Activated CD4-positive, alpha-beta T cell treated with anti-CD3 and anti-CD28 coated beads, Interleukin-2, amount 10 ng/mL, durations not matched to agents 24 days and 14 days (primary cell): ENCODE data around the gene PSRC1. TPM values are rescaled to one million over a fixed set of nuclear protein-coding genes. Genes with fewer than 3 reads are reported as not detected.
"Not testable (repeated sequence)": the region's sequence is repeated elsewhere in the genome, so short reads cannot be mapped to it uniquely, and the experiment has no call there.

Source experiments
- DNase-seq: peaks from one replicate; pipeline ENCODE4 v3.0.0; 2022
- H3K27ac Mint-ChIP-seq: one replicate; pipeline ENCODE4 v1.8.0; 2022; ENCODE audit warnings: mild to moderate bottlenecking, mixed read lengths
- H3K27me3 Mint-ChIP-seq: one replicate; pipeline ENCODE4 v1.8.0; 2022; ENCODE audit warnings: mixed read lengths
- H3K36me3 Mint-ChIP-seq: one replicate; pipeline ENCODE4 v1.8.0; 2022; ENCODE audit warnings: low read depth, mild to moderate bottlenecking, mixed read lengths
- H3K4me1 Mint-ChIP-seq: one replicate; pipeline ENCODE4 v1.8.0; 2021; ENCODE audit warnings: mixed read lengths
- H3K4me3 Mint-ChIP-seq: one replicate; pipeline ENCODE4 v1.8.0; 2022; ENCODE audit warnings: mild to moderate bottlenecking, moderate library complexity, mixed read lengths
- H3K9me3 Mint-ChIP-seq: one replicate; pipeline ENCODE4 v1.8.0; 2021; ENCODE audit warnings: mixed read lengths
- intact Hi-C: fragments of 100-400 bp; cut with micrococcal nuclease; formaldehyde crosslinking; loops from one replicate; pipeline ENCODE4 v1.15.1; 2023
- total RNA-seq: library from RNA; stranded (reverse); gene quantifications from 2 replicates; pipeline ENCODE4 v1.2.3, GENCODE V29; 2022

The PSRC1 gene
- 4.5 and 5.0 TPM in 2 replicates for total RNA-seq

DNA sequence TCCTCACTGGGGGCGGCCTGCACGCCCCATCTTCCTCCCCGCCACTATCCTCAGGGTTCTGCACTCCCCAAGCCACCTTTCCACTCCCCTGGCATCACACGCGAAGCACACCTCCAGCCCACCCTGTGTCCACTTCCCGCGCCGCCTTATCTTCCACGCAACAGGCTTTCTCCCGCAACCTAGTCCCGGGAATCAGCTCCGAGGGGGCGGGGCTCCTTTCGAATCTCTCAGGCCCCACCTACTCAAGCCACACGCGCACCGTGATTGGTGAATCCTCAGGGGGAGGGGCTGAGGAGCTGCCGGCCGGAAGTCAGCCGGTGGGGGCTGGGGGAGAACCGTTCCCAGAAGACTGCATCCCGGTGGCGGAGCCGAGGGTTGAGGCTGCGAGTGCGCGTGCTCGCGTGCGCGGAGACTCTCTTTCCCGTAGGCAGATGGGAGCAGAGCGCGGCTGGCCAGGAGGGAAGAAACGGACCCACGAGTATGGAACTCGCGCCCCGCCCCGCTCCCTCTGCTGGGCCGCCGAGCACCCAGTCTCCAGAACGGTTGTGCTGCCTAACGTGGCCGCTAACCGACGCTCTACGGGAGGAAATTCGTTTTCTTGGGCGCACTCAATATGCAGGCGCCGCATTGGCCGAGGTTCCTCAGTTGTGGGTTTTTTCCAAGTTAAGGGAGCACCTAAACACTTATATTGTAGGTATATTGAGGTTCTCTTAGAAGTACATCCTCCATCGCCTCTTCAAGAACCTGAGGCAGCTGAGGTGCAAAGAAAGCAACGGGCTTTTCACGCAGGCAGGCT is at the start of gene PSRC1:
Gene PSRC1, minus strand, starts transcription at position 194 of the 796 bp plus-strand sequence.
- Mint-ChIP-seq H3K36me3 (peaks cover 7% of the 10 kb centered on the region), H3K9me3 (no peaks in the 10 kb centered on the region), H3K4me1 (peaks cover 19% of the 10 kb centered on the region), H3K27me3 (peaks cover 2% of the 10 kb centered on the region), H3K27ac (peak within 1 kb of the TSS; percentile 95), H3K4me3 (peak within 1 kb of the TSS; percentile 95)
- peak; percentile 98 for DNase-seq
- intact Hi-C loops = loop anchor here (1.0 to 5.0 kb wide), 5 partner anchors 116 to 339 kb away; partner anchors contain the start of genes ATXN7L2 and PSMA5

DNA sequence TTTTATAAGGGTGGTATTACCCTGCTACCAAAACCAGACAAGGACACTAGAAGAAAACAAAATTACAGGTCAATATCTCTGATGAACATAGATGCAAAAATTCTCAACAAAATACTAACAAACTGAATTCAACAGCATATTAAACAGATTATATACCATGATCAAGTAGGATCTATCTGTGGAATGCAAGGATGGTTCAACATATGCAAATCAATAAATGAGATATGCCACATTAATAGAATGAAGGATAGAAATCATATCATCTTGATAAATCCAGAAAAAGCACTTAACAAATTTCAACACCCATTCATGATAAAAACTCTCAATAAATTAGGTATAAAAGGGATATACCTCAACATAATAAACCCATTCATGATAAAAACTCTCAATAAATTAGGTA is 48.2 kb upstream of the PSRC1 start:
- peaks cover 7% of the 10 kb centered on the region for H3K27me3 Mint-ChIP-seq
- no peak for DNase-seq
- H3K4me3 Mint-ChIP-seq = no peak overlapping the region
- H3K9me3 Mint-ChIP-seq = peaks cover 15% of the 10 kb centered on the region
- no peaks in the 10 kb centered on the region for H3K4me1 Mint-ChIP-seq
- intact Hi-C loops = no loop called here
- H3K27ac Mint-ChIP-seq = no peak overlapping the region
- H3K36me3 Mint-ChIP-seq = peaks cover 7% of the 10 kb centered on the region

DNA sequence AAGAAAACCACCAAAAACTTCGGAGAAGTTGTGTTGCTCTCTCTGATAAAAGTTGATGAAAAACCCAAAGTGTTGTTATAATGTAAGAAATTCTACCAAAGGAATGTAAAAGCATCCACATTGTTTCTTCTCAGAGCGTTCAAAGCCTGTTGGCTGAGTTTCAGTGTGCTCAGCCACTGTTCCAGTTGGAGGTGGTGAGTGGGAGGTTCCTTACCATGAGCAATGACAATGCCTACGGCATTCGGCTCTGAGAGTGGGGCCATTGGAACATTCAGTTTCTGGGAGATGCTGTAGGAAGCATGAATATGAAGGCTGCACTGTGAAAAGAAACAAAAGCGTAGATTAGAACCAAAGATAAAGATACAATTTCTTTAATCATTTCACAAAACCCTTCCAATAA is 44.3 kb upstream of the PSRC1 start:
- H3K36me3 Mint-ChIP-seq = peaks cover 5% of the 10 kb centered on the region
- H3K4me3 Mint-ChIP-seq = no peak overlapping the region
- H3K4me1 Mint-ChIP-seq = no peaks in the 10 kb centered on the region
- peaks cover 15% of the 10 kb centered on the region for H3K9me3 Mint-ChIP-seq
- intact Hi-C loops = no loop called here
- H3K27ac Mint-ChIP-seq = no peak overlapping the region
- peaks cover 9% of the 10 kb centered on the region for H3K27me3 Mint-ChIP-seq
- no peak for DNase-seq

DNA sequence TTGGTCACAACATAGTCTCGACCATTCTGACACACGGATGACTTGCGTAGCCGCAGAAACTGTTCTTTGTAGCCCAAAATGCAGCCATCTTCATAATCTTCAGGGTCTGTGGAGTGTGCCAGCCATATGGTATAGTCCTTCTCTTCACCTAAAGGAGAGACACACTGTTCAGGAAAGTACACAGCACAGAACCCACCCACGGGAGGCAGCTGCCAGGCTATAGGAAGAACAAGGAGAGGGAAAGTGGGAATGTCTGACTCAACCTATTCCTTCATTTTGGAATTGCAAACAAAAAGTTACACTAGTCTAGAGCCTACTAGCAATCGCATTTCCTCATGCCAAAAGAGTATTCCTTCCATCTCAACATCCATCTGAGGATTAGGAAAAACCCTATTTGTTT is 40.0 kb upstream of the PSRC1 start:
- DNase-seq = no peak
- no peaks in the 10 kb centered on the region for H3K9me3 Mint-ChIP-seq
- H3K27ac Mint-ChIP-seq = no peak overlapping the region
- H3K4me1 Mint-ChIP-seq = no peaks in the 10 kb centered on the region
- H3K27me3 Mint-ChIP-seq = peaks cover 4% of the 10 kb centered on the region
- intact Hi-C loops = no loop called here
- no peak overlapping the region for H3K4me3 Mint-ChIP-seq
- H3K36me3 Mint-ChIP-seq = no peaks in the 10 kb centered on the region

- no peaks in the 10 kb centered on the region for H3K4me1 Mint-ChIP-seq
- no peak overlapping the region for H3K4me3 Mint-ChIP-seq
- intact Hi-C loops = no loop called here
- no peaks in the 10 kb centered on the region for H3K36me3 Mint-ChIP-seq
- no peak overlapping the region for H3K27ac Mint-ChIP-seq
- DNase-seq = no peak
- H3K9me3 Mint-ChIP-seq = no peaks in the 10 kb centered on the region
- no peaks in the 10 kb centered on the region for H3K27me3 Mint-ChIP-seq
Observed at GRCh38 chr1:109319114-109319513, 36.2 kb upstream of the PSRC1 start.

DNA sequence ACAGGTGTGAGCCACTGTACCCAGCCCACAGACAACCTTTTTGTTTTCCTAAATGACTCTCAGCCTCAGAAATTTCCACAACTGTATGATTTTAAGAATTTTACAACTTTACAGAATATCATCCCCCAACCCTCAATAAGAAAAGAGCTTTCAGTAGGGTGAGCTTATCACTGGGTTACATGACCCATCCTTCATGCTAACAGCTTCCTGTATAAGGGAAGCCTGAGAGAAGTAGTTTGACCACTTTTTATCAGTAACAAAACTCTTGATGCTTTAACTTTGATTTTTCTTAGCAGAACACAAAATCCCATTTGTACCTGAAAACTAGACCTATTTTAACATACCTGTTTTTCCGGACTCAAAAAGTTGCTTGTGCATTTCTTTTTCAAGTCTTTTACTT is 33.6 kb upstream of the PSRC1 start:
- intact Hi-C loops = no loop called here
- Mint-ChIP-seq H3K36me3 (no peaks in the 10 kb centered on the region), H3K9me3 (no peaks in the 10 kb centered on the region), H3K27me3 (peaks cover 7% of the 10 kb centered on the region), H3K4me3 (no peak overlapping the region), H3K4me1 (no peaks in the 10 kb centered on the region), H3K27ac (no peak overlapping the region)
- no peak for DNase-seq

DNA sequence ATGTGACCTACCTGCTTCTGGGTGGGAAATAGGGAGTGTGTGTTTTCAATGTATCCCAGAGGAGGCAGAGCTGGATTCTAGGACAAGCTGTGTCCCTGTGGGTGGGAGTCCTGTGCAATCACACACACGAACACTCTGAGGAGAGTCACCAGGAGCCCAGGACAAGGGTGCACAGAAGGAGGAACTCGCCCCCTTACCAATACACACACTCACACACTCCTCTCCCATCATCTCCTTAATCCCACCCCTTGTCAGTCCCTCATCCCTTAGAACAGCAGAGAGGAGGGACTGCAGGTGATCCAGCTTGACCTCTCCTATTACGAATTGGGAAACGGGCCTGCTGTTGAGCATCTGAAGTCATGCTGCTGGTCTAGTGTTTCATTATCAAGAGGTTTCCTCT is 32.3 kb upstream of the PSRC1 start:
- no peak overlapping the region for H3K27ac Mint-ChIP-seq
- no peaks in the 10 kb centered on the region for H3K4me1 Mint-ChIP-seq
- no peaks in the 10 kb centered on the region for H3K9me3 Mint-ChIP-seq
- intact Hi-C loops = no loop called here
- H3K36me3 Mint-ChIP-seq = no peaks in the 10 kb centered on the region
- peaks cover 7% of the 10 kb centered on the region for H3K27me3 Mint-ChIP-seq
- no peak for DNase-seq
- H3K4me3 Mint-ChIP-seq = no peak overlapping the region

DNA sequence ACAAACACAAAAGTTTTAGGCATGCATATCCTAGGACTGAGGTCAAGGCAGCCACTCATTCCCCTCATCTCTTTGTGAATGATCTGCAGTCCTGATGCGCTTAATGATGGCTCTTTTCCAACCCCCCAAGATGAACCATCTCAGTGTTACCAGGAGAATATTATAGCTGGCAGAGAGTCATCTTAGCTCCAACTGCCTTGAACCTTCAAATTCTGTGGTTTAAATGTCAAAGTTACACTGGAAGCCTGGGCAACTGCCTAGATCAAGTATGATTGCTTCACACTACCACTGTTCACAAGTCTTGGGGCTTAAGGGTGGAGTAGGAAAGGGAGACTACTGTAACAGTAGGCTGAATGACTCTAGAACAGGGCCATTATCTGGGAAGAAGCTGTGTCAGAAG is 31.9 kb upstream of the PSRC1 start:
- H3K4me1 Mint-ChIP-seq = no peaks in the 10 kb centered on the region
- H3K4me3 Mint-ChIP-seq = no peak overlapping the region
- no peak overlapping the region for H3K27ac Mint-ChIP-seq
- H3K36me3 Mint-ChIP-seq = no peaks in the 10 kb centered on the region
- peaks cover 10% of the 10 kb centered on the region for H3K27me3 Mint-ChIP-seq
- intact Hi-C loops = no loop called here
- no peak for DNase-seq
- no peaks in the 10 kb centered on the region for H3K9me3 Mint-ChIP-seq

- Mint-ChIP-seq H3K4me1 (no peaks in the 10 kb centered on the region), H3K36me3 (no peaks in the 10 kb centered on the region), H3K4me3 (no peak overlapping the region), H3K9me3 (no peaks in the 10 kb centered on the region), H3K27ac (no peak overlapping the region), H3K27me3 (peaks cover 17% of the 10 kb centered on the region)
- intact Hi-C loops = no loop called here
- no peak for DNase-seq
Observed at GRCh38 chr1:109312978-109313775, 30.2 kb upstream of the PSRC1 start.

DNA sequence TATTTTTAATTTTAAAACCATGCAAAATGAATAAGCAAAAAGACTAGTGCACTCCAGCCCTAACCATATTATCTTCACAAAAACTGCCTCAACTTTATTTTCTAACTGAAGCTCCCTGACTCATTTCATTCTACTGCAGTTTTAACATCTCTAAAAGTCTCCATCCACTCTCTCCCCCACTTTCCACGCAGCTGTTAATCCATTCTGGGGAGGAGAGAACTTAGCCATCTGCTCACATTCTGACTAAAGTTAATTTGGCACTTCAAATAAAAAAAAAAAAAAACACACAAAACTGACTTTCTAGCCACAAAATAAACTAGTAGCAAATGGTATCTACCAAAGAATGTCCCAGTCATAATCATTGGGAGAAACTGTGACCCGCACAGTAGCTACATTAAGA is 29.3 kb upstream of the PSRC1 start:
- no peaks in the 10 kb centered on the region for H3K4me1 Mint-ChIP-seq
- no peaks in the 10 kb centered on the region for H3K9me3 Mint-ChIP-seq
- no peak for DNase-seq
- H3K27ac Mint-ChIP-seq = no peak overlapping the region
- intact Hi-C loops = no loop called here
- no peaks in the 10 kb centered on the region for H3K36me3 Mint-ChIP-seq
- H3K27me3 Mint-ChIP-seq = peaks cover 17% of the 10 kb centered on the region
- no peak overlapping the region for H3K4me3 Mint-ChIP-seq

DNA sequence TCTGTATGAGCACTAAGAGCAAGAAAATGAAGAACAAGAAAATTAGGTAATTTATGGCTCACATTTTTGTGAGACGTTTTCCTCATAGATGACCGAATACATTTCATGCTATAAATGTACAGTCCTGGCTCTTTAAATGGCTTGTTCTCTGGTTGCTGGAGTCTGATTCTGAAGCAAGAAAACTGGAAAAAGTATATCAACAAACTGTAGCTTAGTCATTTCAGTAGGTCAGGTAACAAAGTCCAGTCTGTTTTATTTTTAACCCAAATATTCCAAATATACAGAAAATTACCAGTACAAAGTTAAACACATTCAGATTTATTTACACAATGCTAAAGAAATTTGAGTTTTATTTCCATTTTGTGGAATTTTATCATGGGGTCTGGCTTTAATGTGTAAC is 26.4 kb upstream of the PSRC1 start:
- no peak overlapping the region for H3K4me3 Mint-ChIP-seq
- no peak for DNase-seq
- H3K4me1 Mint-ChIP-seq = no peaks in the 10 kb centered on the region
- no peaks in the 10 kb centered on the region for H3K36me3 Mint-ChIP-seq
- intact Hi-C loops = no loop called here
- no peaks in the 10 kb centered on the region for H3K9me3 Mint-ChIP-seq
- H3K27ac Mint-ChIP-seq = no peak overlapping the region
- peaks cover 19% of the 10 kb centered on the region for H3K27me3 Mint-ChIP-seq

GRCh38 chr1:109307274-109308021 is 24.5 kb upstream of the PSRC1 start:
- no peak overlapping the region for H3K27ac Mint-ChIP-seq
- no peak overlapping the region for H3K4me3 Mint-ChIP-seq
- H3K4me1 Mint-ChIP-seq = no peaks in the 10 kb centered on the region
- intact Hi-C loops = no loop called here
- DNase-seq = no peak
- H3K36me3 Mint-ChIP-seq = no peaks in the 10 kb centered on the region
- peaks cover 15% of the 10 kb centered on the region for H3K27me3 Mint-ChIP-seq
- no peaks in the 10 kb centered on the region for H3K9me3 Mint-ChIP-seq

GRCh38 chr1:109306832-109307273 is 23.9 kb upstream of the PSRC1 start, which contains the start of gene MYBPHL:
TSS of gene MYBPHL (minus strand) at chr1:109307011. CDS start at chr1:109306991, 20 bp downstream.
- Mint-ChIP-seq H3K36me3 (no peaks in the 10 kb centered on the region), H3K27ac (no peak within 1 kb of the TSS), H3K4me1 (no peaks in the 10 kb centered on the region), H3K4me3 (no peak within 1 kb of the TSS), H3K27me3 (peaks cover 12% of the 10 kb centered on the region), H3K9me3 (no peaks in the 10 kb centered on the region)
- no peak for DNase-seq
- intact Hi-C loops = no loop called here

DNA sequence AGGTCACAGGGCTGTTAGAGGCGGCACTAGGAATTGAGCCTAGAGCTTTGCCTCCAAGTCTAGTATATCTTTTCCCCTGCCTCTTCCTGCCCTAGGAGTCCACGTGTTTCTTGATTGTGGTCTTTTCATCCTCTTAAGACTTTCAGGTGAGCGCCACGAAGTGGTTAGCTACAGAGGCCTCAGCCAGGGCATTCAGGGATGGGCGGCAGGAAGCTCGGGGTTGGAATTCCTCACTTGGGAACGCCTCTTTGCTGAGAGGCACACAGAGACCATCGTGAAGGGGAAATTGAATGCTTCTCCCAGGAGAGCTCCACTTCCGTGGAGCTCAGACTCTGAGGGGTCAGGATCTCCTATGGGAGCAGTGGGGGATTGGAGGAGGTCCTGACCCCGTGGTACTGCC is 23.0 kb upstream of the PSRC1 start:
- DNase-seq, H3K36me3 Mint-ChIP-seq, H3K27ac Mint-ChIP-seq, H3K9me3 Mint-ChIP-seq, H3K4me1 Mint-ChIP-seq, intact Hi-C loops, H3K4me3 Mint-ChIP-seq: not testable (repeated sequence)
- H3K27me3 Mint-ChIP-seq = peaks cover 12% of the 10 kb centered on the region
